Measurements from ENCODE around the gene ACADVL.

DNA sequence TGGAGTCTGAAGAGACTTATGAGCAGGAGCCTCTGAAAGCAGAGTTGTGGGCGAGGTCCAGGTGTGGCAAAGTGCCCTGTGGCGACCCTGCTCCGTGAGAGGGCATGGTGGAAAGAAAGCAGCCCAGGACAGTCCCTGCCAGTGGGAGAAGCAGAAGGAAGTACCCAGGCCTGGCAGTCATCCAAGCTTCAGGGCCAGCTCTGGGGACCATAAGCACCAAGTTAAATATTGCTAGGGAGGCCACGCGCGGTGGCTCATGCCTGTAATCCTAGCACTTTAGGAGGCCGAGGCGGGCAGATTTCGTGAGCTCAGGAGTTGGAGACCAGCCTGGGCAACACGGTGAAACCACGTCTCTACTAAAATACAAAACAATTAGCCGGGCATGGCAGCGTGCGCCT lies 35.6 kb upstream of the ACADVL start:
- TF ChIP-seq, protein P1, sequence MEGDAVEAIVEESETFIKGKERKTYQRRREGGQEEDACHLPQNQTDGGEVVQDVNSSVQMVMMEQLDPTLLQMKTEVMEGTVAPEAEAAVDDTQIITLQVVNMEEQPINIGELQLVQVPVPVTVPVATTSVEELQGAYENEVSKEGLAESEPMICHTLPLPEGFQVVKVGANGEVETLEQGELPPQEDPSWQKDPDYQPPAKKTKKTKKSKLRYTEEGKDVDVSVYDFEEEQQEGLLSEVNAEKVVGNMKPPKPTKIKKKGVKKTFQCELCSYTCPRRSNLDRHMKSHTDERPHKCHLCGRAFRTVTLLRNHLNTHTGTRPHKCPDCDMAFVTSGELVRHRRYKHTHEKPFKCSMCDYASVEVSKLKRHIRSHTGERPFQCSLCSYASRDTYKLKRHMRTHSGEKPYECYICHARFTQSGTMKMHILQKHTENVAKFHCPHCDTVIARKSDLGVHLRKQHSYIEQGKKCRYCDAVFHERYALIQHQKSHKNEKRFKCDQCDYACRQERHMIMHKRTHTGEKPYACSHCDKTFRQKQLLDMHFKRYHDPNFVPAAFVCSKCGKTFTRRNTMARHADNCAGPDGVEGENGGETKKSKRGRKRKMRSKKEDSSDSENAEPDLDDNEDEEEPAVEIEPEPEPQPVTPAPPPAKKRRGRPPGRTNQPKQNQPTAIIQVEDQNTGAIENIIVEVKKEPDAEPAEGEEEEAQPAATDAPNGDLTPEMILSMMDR (IDR thresholded peaks at IDR 0.05): no peak
- TF ChIP-seq EZH2 (IDR thresholded peaks at IDR 0.05; ENCODE audit: borderline replicate concordance, insufficient read depth, low read depth, low read length, poor library complexity, severe bottlenecking): no peak

Measured in B cell (primary cell).